Esophagus (tissue), 2 donors: Measurements from ENCODE around the gene TNS1. TPM values are rescaled to one million over a fixed set of nuclear protein-coding genes. Genes with fewer than 3 reads are reported as not detected.
A peak's percentile ranks its signal among the peaks of the same experiment; 100 is the strongest.

Experiments used
- H3K27ac ChIP-seq, 2 donors: one replicate each; pipeline ENCODE4 v1.5.1; 2013; ENCODE audit warnings: low read depth in 2 of 2, mild to moderate bottlenecking in 2 of 2, inconsistent platforms in 1 of 2, low read length in 1 of 2, moderate library complexity in 1 of 2
- H3K27me3 ChIP-seq, 2 donors: one replicate each; pipeline ENCODE4 v1.6.1; 2013; ENCODE audit warnings: low read length in 2 of 2, control low read depth in 1 of 2, mild to moderate bottlenecking in 1 of 2; ENCODE audit not compliant: insufficient read depth in 2 of 2, control insufficient read depth in 1 of 2
- H3K36me3 ChIP-seq, 2 donors: one replicate each; pipeline ENCODE4 v1.6.1; 2013; ENCODE audit warnings: low read length in 1 of 2; ENCODE audit not compliant: control insufficient read depth in 2 of 2, insufficient read depth in 2 of 2
- H3K4me1 ChIP-seq, 2 donors: one replicate each; pipeline ENCODE4 v1.6.1; 2013; ENCODE audit warnings: low read length in 1 of 2; ENCODE audit not compliant: control insufficient read depth in 2 of 2, insufficient read depth in 2 of 2
- H3K4me3 ChIP-seq, 2 donors: one replicate each; pipeline ENCODE4 v1.5.1; 2013; ENCODE audit warnings: low read length in 2 of 2, mild to moderate bottlenecking in 2 of 2, low read depth in 1 of 2, moderate library complexity in 1 of 2
- H3K9me3 ChIP-seq, 2 donors: one replicate each; pipeline ENCODE4 v1.6.1; 2013; ENCODE audit warnings: mild to moderate bottlenecking in 2 of 2, low read depth in 1 of 2, low read length in 1 of 2, moderate library complexity in 1 of 2; ENCODE audit not compliant: control insufficient read depth in 2 of 2, insufficient read depth in 1 of 2
- WGBS, 2 donors: extraction: QIAGEN DNeasy Blood & Tissue Kit; methylation state at CpG; one replicate each; pipeline ENCODE4 v1.1.7; 2013; 5-methylcytosine and 5-hydroxymethylcytosine counted together
- polyA plus RNA-seq, 2 donors: library from polyadenylated mRNA; stranded (reverse); fragments of 200-250 nt; gene quantifications; one replicate each; pipeline ENCODE4 v1.2.3, GENCODE V29; 2013
- donor health status: healthy with polysubstance abuse.
- donor health status: Bipolar disorder and iron deficiency.

TNS1 gene
- polyA plus RNA-seq, 2 donors = 28.3 to 39.0 TPM

DNA sequence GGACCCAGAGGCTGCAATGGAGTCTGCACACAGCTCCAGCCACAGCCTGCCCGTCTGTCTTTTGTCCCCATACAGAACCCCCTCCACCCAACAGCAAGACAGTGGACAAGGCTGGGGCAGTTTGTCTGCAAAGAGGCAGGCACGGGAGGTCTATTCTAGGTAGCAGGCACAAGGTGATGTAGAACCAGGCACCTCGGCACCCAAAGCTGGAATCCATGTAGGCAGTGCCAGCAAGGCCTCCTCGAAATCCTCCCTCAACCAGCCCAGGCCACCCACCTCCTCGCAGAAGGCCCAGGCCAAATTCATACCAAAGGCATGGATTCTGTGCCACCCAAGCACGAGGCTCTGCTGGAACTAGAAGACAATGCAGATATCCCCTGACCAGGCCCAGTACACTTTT, 179.2 kb downstream of the TNS1 start:
- Histone ChIP-seq H3K36me3 (peaks cover 0 to 13% of the 10 kb centered on the region in 2 donors), H3K9me3 (no peaks in the 10 kb centered on the region), H3K27me3 (no peaks in the 10 kb centered on the region), H3K4me1 (peaks cover 7 to 14% of the 10 kb centered on the region in 2 donors), H3K27ac (no peak overlapping the region), H3K4me3 (no peak overlapping the region)
- WGBS, 2 donors = 83 to 86% methylated on average over 6 of the region's 6 CpGs

DNA sequence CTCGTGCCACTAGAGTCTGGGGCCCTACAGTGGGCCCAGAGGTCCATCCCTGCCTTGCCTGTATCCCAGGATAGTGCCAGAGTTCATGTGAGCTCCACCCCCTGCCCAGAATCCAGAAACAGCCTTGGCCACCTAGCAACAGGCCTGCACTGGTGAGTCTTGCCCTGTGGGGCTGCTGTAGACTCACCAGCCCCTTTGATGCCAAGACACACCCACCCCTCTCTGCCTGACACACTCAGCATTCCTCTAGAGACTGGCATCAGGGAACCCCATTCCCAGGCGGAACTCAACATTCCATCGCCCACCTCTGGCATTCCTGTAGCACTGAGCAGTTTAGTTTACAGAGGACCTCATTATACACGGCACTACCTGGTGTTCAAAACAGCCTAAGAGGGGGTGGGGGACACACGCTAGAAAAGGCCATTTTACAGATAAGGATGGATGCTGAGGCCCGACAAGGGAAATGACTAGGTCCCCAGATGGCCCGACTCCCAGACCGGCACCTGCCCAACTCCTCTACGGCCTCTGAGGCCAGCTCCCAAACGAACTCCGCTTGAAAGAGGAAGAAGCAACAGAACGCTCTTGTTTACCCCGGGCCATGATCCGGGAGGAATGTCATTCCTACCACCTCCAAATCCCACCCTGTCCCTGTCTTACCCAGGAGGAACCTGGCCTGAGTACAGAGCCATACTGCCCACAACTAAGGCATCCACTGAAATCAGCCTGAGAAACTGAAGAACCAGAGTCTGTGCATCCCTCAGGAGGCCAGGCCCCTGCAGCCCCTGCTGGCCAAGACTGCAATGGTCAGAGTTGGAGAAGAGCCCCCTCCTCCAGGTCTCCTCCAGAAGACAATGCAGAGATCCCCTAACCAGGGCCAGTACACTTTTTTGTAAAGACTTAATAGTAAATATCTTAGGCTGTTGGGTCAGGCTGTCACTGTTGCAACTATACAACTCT, 180.2 kb downstream of the TNS1 start:
- H3K27ac ChIP-seq = peak overlapping the region in 1 of 2 donors; percentile 17
- H3K27me3 ChIP-seq = no peaks in the 10 kb centered on the region
- peaks cover 2 to 12% of the 10 kb centered on the region in 2 donors for H3K4me1 ChIP-seq
- peaks cover 0 to 20% of the 10 kb centered on the region in 2 donors for H3K36me3 ChIP-seq
- WGBS, 2 donors = 65 to 74% methylated on average over 14 of the region's 14 CpGs
- no peak overlapping the region for H3K4me3 ChIP-seq
- H3K9me3 ChIP-seq = no peaks in the 10 kb centered on the region

DNA sequence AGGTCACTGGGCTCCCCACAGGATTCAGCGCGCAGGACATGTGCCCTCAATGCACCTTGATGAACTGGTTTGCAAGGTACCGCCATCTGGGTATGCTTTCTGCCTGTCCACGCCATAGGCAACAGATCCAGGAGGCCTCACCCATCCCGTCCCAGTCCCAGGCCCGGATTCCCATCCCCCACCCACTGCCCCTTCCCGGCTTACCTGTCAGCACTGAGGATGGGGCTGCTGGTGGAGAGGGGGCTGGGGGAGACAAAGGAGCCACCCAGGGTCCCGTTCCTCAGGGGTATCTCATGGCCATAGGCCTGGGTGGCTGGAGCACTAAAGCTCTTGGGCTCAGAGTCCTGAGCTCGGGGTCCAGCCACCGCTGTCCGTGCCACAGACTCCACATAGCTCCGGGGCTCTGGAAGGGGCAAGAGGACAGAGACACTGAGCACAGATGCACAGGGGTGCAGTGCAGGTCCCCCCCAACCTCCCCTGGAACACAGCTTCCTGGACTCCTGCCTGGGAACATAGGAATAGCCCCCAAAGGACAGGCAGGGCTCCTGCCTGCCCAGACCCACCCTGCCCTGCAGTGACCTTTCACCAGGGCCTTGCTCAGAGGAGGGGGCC, 181.2 kb downstream of the TNS1 start:
- peaks cover 0 to 21% of the 10 kb centered on the region in 2 donors for H3K36me3 ChIP-seq
- no peak overlapping the region for H3K27ac ChIP-seq
- no peaks in the 10 kb centered on the region for H3K9me3 ChIP-seq
- no peak overlapping the region for H3K4me3 ChIP-seq
- 86 to 87% methylated on average over 12 of the region's 12 CpGs for WGBS, 2 donors
- no peaks in the 10 kb centered on the region for H3K27me3 ChIP-seq
- H3K4me1 ChIP-seq = peaks cover 0 to 8% of the 10 kb centered on the region in 2 donors

DNA sequence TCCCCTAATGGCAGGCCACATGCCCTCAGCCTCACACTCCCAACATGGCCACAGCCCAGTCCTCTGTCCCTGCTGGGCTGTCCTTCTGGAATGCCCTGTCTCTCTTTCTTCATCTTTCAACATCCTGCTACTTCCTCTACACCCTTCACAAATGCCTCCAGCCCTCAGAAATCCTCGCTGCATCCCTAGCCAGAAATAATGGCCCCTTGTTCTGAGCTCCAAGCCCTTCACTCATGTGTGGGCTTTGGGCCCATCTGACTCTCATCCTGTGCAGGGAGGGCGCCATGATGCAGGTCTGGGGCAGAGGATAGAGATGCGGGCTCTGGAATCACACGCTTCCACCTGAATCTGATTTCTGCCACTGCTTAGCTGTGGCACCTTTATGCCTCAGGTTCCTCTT, 181.9 kb downstream of the TNS1 start:
- H3K36me3 ChIP-seq = peaks cover 5 to 21% of the 10 kb centered on the region in 2 donors
- no peak overlapping the region for H3K4me3 ChIP-seq
- no peaks in the 10 kb centered on the region for H3K9me3 ChIP-seq
- WGBS, 2 donors = 92% methylated on average over 4 of the region's 4 CpGs
- peaks cover 0 to 5% of the 10 kb centered on the region in 2 donors for H3K4me1 ChIP-seq
- H3K27ac ChIP-seq = peak overlapping the region in 1 of 2 donors; percentile 28
- no peaks in the 10 kb centered on the region for H3K27me3 ChIP-seq

DNA sequence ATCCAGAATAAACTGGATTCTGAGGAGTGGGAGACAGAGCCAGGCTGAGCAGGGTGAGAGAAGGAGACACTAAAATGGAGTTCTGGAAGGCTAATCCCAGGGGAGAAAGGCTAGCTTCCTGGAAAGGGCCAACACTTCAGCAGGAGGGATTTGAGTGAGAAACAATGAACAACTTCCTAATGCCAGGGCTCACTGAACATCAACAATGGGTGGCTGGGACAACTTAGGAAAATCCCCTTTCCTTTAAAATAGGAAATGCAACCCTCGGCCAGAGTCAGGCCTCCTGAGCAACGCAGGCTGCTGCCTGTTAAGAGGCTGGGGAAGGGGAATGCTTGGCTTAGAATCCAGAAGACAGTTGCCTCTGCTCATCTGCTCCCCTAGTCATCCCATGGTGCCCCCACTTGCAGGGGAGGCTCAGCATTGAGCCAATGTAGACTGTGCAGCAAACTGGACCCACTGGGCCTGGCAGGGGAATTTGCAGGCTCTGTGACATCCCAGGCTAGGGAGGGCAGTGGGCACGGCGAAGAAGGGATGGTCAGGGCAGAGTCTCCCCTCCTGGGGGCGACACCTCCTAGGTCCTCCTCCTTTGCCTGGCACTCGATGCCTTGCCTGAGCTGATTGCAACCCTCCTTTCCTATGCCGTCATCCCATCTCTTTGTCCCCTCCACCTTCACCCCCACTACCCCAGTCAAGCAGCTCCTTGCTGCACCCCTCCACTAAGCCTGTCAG, 182.5 kb downstream of the TNS1 start:
- H3K36me3 ChIP-seq = peaks cover 9 to 21% of the 10 kb centered on the region in 2 donors
- no peaks in the 10 kb centered on the region for H3K27me3 ChIP-seq
- H3K4me3 ChIP-seq = no peak overlapping the region
- no peaks in the 10 kb centered on the region for H3K4me1 ChIP-seq
- no peaks in the 10 kb centered on the region for H3K9me3 ChIP-seq
- 65 to 80% methylated on average over 7 of the region's 7 CpGs for WGBS, 2 donors
- peak overlapping the region in 1 of 2 donors; percentile 28 for H3K27ac ChIP-seq

DNA sequence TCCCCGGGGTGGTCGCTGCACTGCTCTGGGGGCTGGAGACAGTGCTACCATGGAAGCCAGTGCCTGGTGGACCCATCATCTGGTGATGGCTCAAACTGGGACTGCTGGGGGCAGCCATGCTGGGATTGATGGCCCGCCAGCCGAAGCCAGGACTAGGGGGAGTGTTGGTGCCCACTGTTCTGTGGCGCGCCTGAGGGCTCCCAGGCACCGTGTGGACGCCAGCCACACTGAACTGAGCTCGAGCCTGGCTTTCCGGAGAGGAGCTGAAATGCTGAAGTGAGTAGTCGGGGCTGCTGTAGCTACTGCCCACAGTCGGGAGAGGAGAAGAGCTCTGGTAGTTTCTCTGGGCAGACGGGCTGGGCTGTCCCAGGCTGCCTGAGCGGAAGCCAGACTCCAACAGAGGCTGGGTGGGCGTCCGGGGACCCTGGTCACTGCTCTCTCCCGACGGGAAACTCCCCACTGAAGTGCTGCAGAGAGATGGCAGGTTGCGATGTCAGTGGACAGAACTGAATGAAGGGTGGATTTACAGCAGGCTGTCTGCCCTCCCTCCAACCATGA, 184.4 kb downstream of the TNS1 start:
- Histone ChIP-seq H3K27ac (no peak overlapping the region), H3K4me3 (no peak overlapping the region), H3K36me3 (peaks cover 9 to 33% of the 10 kb centered on the region in 2 donors), H3K27me3 (no peaks in the 10 kb centered on the region), H3K9me3 (no peaks in the 10 kb centered on the region), H3K4me1 (no peaks in the 10 kb centered on the region)
- 84% methylated on average over 19 of the region's 19 CpGs for WGBS, 2 donors

DNA sequence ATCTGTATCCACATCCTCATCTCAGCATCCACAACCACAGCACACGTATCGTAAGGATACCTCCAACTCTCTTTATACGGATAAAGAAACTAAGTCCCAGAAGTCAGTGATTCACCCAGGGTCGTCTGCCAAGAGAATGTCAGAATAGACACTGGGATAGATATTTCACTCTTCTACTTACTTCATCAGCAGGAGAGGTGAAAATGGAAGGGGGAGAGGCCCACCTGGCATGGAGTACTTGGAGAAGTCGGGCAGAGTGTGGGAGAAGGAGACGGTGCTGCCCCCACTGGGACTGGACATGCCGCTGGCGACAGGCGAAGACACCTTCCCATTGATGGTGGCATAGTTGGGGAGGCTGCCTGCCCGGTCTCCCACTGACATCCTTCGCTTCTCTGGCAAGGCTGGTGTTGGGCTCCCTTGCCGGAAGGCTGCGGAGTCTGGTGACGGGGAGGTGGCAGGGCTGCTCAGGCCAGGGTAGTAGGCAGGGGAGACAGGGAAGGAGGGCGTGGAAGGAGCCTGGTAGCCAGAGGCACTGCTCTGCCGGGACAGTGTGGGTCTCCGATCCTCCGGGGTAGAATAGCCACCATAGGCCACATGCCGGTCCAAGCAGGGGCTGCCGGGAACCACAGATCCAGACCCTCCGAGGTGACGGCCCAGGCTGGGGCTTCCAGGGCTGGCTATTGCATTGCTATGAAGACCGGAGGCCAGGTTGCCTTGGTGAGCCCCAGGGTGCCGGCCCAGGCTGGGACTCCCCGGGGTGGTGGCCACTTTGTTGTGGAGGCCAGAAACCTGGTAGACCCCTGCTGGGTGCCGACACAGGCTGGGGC, 185.1 kb downstream of the TNS1 start:
- Histone ChIP-seq H3K4me3 (no peak overlapping the region), H3K27ac (peak overlapping the region in 1 of 2 donors; percentile 30), H3K36me3 (peaks cover 10 to 33% of the 10 kb centered on the region in 2 donors), H3K27me3 (no peaks in the 10 kb centered on the region), H3K9me3 (no peaks in the 10 kb centered on the region), H3K4me1 (no peaks in the 10 kb centered on the region)
- 85 to 87% methylated on average over 26 of the region's 26 CpGs for WGBS, 2 donors

DNA sequence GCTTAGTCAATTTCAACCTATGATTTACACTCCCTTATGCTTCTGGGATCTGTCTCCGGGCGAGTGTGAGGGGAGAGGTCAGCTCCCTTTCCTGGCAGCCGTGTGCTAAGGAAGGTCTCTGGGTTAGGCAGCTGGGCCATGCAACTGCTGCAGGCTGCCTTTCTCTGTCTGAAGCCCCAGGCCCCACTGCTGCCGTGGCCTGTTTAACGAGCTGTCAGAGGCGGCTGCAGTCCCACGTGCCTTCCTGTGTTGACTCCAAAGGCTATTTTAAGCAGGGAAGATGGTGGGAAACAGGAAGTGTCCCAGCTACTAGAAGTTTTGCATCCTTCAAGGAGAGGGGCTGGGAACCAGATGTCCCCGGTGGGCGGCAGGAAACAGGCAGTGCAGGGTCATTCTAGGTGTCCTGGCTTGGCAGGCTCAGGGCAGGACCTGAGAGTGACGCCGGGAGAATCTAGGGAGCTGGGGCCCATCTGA, 186.4 kb downstream of the TNS1 start:
- 34 to 46% methylated on average over 11 of the region's 11 CpGs for WGBS, 2 donors
- no peak overlapping the region for H3K4me3 ChIP-seq
- no peaks in the 10 kb centered on the region for H3K27me3 ChIP-seq
- H3K4me1 ChIP-seq = no peaks in the 10 kb centered on the region
- no peaks in the 10 kb centered on the region for H3K9me3 ChIP-seq
- peaks cover 18 to 37% of the 10 kb centered on the region in 2 donors for H3K36me3 ChIP-seq
- peak overlapping the region in 1 of 2 donors; percentile 34 for H3K27ac ChIP-seq
